Subcutaneous adipose tissue (tissue), 4 donors: ENCODE data around the gene PCDHGC5. TPM values are rescaled to one million over a fixed set of nuclear protein-coding genes. Genes with fewer than 3 reads are reported as not detected.

ENCODE experiments used
- CTCF ChIP-seq: fragments of 450-650 bp; IDR thresholded peaks from one replicate; pipeline ENCODE4 v1.5.1; 2016; ENCODE audit warnings: low read depth, mild to moderate bottlenecking, control low read depth, antibody characterized with exemption, moderate library complexity
- total RNA-seq, 4 donors: library from RNA; depleted of rRNA; stranded (reverse); fragments of >200 nt; gene quantifications; one replicate each; pipeline ENCODE4 v1.1.0, GENCODE V29; 2016

The PCDHGC5 gene
- total RNA-seq, 4 donors from 2014 or later: 0.82 to 1.8 (median 1.2) TPM

- TF ChIP-seq CTCF: no peak
Measured at GRCh38 chr5:141476132-141476911, 12.6 kb upstream of the PCDHGC5 start.

- no peak for TF ChIP-seq CTCF
Measured at GRCh38 chr5:141477044-141477575, 11.8 kb upstream of the PCDHGC5 start.

- no peak for TF ChIP-seq CTCF
Measured at GRCh38 chr5:141477815-141478214, 11.1 kb upstream of the PCDHGC5 start.

- TF ChIP-seq CTCF: no peak
Measured at GRCh38 chr5:141478321-141478945, 10.4 kb upstream of the PCDHGC5 start.

- no peak for TF ChIP-seq CTCF
Measured at GRCh38 chr5:141479776-141480175, 9.1 kb upstream of the PCDHGC5 start.

GRCh38 chr5:141483902-141484301 lies 5.0 kb upstream of the PCDHGC5 start:
- TF ChIP-seq CTCF: no peak

GRCh38 chr5:141484310-141484640 lies 4.6 kb upstream of the PCDHGC5 start:
- no peak for TF ChIP-seq CTCF
